Renal cortical epithelial cell (primary cell): Measurements from ENCODE around the gene HOXA9. TPM values are rescaled to one million over a fixed set of nuclear protein-coding genes. Genes with fewer than 3 reads are reported as not detected.
A peak's percentile ranks its signal among the peaks of the same experiment; 100 is the strongest.

Source experiments
- DNase-seq: peaks from one replicate; pipeline ENCODE4 v3.0.0-alpha.2; 2011; ENCODE audit warnings: low read depth
- total RNA-seq: library from RNA; depleted of rRNA; stranded (reverse); fragments of >200 nt; gene quantifications from 2 replicates; pipeline ENCODE4 v1.2.3, GENCODE V29; 2014

Gene HOXA9
- total RNA-seq, 1 donor from 2014 or later = 70.8 TPM

- DNase-seq = no peak
Observed at GRCh38 chr7:27176962-27177794, 11.8 kb upstream of the HOXA9 start.

DNA sequence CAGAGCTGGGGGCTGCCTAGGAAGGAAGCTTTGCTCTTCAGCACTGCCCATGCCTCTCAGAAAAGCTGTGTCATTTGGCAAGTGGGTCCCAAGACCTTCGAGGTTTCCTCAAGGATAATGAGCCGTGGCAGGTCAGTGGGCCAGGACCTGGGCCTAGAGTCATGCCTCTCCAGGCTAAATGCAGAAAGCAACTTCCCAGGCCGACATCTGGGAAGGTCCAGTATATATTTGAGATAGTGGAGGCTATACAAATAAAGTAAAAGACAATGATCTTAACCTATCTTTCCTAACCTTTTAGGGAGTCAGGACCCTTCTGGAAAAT is 11.1 kb upstream of the HOXA9 start:
- no peak for DNase-seq

DNA sequence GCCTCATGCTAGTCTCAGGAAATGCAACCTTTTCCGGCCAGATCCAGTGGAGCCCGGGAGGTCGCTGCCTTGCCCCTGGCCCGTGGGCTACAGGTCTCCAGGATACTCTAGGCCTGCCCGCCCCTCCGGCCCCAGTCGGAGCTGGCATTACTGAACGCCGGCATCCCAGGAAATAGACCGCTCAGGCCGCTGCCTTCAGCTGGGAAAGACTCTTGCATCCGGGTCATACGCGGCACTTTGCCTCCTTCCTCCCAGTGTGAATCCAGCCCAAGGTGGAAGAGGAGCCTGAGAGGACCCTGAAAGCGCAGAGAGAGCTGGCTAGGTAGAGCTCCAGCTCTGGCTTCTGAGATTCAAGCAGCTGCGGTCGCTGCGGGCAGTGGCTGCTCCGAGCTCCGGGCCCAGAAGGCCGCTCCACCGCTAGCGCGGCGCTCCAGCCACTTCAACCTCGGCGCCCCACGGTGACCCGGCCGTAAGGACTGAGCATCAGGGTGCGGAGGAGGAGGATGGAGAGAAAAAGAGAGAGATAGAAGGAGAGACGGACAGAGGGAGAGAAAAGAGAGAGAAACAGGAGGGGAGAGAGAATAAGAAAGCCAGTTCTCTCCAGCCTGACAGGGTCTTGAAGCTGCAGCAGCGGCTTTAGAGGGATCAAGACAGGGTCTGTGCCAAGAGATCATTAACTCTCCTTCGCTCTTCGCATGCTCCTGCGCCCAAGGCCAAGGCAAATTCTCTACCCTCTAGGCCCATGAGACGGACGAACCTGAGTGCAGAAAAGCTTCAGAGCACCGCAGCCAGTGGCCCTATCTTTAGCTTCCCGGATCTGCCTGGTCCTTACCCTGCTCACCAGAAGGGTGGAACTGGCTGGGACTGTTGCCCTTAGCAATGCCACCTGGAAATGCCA is 10.5 kb upstream of the HOXA9 start:
- DNase-seq = no peak

DNA sequence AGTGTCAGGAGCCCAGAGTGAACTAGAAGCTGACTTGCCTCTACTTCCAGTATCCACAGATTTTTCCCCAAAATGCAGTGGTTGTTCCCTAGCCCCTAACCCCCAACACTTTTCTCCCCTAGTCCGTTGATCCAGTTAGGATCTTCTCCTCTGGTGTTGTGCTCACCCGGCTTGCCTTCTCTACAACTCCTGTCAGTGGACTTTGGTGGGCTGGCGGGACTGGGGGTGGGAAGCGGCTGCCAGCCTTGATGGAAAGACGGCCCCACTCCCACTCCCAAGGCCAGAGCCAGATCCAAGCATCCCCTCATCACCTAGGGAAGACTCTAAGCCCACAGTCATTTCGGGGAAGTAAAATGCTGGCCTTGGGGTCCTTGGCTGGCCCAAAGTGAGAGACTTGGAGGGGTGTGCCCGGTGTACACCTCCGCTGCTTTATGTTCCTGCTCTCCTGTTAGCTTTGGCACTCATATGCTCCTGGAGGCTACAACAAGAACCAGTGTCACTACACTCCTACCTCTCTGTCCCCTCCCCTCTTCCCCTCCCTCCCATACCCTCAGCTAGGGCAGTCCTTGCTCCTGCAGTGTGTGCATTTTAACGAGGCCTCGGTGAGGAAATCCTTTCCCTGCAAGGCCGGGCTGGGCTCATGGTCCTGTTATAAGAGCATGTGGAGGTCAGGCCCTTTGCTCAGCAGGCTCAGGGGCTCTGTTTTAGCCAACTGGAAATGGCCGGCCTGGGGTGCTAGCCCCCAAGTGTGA is 9.7 kb upstream of the HOXA9 start:
- DNase-seq = peak; percentile 86

- DNase-seq = peak; percentile 53
Observed at GRCh38 chr7:27173956-27174873, 8.9 kb upstream of the HOXA9 start, which contains the start of gene HOXA10. TSS of gene HOXA10 (minus strand) at chr7:27174320. CDS start at chr7:27174306, 14 bp downstream.

- no peak for DNase-seq
Observed at GRCh38 chr7:27173511-27173955, 8.2 kb upstream of the HOXA9 start.

GRCh38 chr7:27172823-27173510 is 7.6 kb upstream of the HOXA9 start:
- DNase-seq = no peak

DNA sequence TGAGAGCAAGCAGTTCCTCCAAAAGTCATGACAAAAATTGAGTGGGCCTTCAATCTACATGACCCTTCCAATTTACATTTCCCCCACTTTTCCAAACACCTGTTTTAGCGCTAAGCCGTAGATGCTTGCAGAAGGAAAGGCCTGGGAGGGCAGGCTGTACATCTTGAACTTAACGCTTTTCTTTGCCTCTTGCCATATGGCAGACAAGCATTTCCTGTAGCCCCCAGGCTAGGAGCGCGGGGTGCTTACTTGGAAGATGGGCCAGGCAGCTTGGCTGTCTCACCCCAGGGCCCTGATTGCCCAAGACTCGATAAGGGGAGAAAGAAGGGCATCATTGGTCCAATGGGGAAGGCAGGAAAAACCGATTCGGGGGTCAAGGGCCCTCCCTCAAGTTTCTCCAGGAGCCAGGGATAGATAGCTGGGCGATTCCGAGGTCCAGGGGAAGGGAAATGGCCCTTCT is 7.0 kb upstream of the HOXA9 start:
- DNase-seq = no peak

DNA sequence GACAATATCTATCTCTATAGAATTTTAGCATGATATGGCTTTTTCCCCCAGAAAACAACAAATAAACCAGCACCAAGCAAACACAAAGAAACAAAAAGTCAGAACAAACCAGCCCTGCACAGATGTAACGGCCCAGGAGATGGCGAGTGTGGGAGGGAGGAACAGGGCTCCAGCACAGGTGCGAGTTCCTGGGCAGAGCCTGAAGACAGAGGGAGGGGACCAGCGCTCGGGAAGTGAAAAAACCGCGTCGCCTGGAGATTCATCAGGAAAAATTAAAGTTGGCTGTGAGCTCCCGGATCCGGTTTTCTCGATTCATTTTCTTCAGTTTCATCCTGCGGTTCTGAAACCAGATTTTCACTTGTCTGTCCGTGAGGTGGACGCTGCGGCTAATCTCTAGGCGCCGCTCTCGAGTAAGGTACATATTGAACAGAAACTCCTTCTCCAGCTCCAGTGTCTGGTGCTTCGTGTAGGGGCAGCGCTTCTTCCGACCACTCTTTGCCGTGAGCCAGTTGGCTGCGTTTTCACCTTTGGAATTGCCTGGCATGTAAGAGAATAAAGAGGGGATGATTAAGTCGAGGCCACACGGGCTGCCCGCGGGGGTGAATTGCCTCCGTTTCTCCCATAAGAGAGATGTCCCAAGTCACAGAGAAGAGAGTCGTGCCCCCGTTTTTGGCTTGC is 6.4 kb upstream of the HOXA9 start:
- DNase-seq = no peak

GRCh38 chr7:27171325-27171636 is 5.9 kb upstream of the HOXA9 start:
- no peak for DNase-seq

DNA sequence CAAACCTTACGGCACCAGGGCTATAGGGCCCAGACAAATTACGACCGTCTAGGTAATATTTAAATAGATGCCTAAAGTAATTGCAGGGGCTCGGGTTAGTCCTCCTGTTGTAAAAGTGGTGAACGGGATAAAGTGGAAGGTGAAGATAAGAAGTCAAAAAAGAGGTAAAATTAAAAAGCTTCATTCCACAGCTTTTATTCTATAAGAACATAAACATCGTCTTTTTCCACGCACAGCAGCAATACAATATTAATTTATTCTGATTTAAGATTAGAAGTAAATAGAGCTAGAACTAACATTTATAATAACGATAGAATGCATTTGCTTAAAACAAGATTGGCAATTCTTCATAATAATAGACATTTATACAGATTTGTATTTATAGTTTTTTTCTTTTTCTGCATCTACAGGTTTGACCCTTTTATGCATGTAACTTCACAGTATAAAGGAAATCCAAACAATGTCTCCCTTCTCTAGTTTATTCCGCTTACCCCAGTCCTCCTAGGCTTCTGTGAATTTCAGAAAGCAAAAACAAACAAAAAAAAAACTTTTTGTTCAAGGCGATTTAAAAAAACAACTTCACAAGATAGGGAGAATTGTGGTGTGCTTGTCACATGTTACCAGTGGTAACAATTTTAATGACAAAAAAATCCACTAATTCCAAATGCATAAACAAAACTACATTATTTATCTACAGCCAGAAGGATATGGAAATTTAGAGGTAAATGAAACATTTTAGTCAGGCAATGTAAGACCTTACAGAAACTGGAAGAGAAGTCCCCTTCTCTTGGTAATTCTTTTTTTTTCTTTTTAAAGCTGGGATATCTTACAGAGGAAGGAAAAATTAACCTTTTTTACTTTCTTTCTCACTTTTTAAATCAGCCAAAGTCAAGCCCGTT is 5.3 kb upstream of the HOXA9 start:
- DNase-seq = no peak

DNA sequence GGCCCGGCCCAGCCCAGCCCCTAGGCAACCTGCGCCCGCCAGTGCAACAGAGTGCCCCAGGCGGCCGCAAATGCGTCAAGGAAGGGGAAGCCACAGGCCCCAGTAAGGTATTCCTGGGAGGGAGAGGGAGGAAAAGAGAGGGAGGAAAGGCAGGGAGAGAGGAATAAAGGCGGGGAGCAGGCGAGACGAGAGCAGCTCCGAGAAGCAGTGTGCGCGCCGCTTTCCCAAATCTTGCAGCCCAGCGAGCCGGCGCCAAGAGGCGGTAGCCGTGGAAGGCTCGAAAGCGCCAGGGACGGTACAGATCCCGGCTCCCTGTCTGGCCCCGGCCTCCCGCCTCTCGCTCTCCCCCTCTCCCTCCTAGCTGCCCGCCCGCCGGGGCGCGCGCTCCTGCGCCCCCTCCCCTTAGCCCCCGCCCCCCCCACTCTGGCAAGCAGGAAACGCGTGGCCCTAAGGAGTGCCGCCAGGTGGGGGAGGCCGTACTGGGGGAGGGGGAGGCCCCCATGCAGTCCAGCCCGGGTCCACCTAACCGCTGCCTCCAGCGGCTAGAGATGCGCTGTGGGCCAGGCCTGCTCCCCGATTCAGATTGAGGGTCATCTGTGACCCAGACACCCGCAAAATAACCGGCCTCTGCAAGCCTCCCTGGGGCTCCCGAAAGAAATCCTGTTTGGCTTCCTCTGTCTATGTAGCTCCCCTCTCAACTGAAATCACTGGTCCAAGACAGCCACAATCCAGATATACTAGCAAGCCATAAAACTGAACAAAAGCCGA is 4.5 kb upstream of the HOXA9 start:
- peak; percentile 61 for DNase-seq

DNA sequence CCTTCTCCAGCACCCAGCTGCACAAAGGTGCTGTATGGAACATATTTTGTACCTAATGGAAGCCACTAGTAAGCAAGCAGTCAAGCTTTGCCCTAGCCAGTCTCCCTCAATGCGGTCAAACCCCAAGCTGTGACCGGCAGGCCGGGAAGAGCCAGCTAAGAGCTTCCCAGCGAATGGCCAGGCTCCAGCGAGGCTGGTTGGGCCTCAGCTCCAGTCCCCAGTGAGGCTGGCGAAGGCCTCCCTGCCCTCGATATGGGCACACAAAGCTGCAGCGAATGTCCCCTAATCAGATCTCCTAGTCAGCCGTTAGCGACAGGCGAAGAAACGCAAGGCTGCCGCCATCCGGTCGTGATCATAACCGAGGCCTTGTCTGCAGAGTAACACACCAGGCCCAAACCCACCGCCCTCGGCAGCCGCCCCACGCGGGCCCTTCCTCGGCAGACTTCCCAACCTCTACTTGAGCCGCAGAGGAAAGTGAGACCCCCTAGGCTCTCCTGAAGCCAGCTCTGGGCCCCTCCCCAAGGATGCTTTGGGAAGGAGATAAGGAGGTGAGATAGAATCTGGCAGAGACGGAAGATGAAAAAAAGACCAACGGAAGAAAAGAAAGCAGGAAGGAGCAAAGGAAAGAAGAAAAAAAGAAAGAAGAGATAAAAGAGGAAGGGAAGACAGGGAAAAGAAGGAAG is 3.1 kb upstream of the HOXA9 start:
- no peak for DNase-seq

DNA sequence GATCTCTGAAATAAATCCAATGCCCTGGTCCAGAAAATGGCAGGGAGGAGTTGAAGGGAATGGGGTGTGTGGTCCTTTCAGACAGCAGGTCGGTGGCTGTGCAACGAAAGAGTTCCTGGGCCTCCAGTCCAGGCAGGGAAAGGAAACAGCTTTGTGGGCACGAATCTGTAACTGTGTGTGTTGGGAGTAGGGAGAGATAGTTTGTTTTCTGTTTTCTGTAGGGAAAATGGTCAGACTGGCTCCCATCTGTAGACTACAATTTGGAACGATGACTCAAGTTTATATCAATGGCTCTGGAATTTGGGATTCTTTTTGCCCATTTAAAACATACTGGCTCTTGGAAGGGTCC is 2.6 kb upstream of the HOXA9 start:
- no peak for DNase-seq

DNA sequence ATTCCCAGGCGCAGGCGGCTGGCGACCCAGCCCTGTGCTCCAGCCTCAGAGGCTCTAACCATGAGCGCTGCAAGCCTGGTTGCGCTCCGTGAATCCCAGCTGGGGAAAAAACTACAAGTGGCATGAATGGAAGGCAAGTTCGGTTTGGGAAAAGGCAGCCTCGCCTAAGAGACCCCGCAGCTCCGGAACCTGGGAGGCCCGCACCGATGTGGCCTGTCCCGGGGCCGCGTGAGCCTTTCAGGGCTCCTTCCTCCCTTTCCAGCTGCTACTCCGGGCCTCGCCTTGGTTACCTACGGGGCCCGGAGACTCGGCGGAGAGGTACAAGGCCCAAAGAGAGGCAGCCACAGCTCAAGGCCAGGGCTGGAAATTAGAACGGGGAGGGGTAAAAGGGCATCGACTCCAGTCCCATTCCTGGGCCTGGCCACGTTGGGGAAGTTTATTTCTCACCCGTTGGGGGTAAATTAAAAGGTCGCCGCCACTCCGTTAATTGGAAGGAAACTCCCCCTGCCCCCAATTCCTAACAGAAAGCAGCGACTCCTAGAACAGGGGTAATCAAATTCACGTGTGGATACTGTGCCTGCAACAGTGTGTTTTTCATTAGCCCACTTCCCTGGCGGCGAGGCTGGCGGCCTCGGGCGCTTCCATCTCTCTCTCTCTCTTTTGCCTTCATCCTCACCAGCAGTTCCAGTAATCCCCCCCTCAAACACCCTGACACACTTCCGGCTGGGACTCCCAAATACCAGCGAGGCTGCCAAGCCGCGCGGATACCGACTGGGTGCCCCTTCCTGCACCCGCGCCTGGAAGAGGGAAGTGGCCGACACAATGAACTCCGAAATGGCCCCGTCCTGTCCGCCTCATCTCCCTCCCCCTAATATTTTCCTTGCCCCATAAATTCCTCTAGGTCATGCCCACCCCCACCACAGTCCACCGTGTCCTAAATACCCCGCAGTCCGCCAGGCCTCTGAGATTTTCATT is 1.5 kb upstream of the HOXA9 start:
- peak; percentile 61 for DNase-seq

DNA sequence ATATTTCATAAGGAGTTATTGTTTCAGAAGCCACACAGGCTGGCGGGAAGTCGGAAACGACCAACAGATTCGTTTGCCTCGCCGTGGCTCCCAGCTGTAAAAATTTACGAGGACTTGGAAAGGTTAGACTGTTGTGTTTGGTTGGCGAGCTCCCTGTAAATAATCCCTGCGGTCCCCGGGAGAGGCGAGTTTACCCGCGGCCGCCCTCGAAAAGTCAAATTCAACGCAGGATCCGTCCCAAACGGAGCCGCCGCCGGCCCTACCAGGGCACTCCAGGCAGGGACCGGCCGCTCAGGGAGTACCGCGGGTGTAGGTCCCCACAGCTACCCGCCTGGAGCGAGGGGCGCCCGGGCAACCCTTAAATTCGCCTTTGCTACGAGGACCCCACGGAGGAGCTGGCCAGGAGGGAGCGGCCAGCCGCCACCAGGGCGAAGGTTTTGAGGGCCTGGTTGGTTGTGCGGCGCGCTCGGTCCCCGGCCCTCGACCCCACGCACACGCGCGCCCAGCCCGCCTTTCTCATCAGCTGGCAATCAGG is 726 bp upstream of the HOXA9 start:
- DNase-seq = no peak
